Endothelial cell (in vitro differentiated cells): ENCODE data around the gene CRTC1. TPM values are rescaled to one million over a fixed set of nuclear protein-coding genes. Genes with fewer than 3 reads are reported as not detected.

Experiments
- DNase-seq: peaks from one replicate; pipeline ENCODE4 v3.0.0; 2021; ENCODE audit warnings: low spot score
- H3K27ac Mint-ChIP-seq: one replicate; pipeline ENCODE4 v1.8.0; 2021; ENCODE audit warnings: mixed read lengths, inconsistent platforms; ENCODE audit not compliant: unreplicated experiment
- H3K27me3 Mint-ChIP-seq: one replicate; pipeline ENCODE4 v1.8.0; 2021; ENCODE audit warnings: mild to moderate bottlenecking, moderate library complexity, mixed read lengths, inconsistent platforms; ENCODE audit not compliant: unreplicated experiment
- H3K36me3 Mint-ChIP-seq: one replicate; pipeline ENCODE4 v1.8.0; 2021; ENCODE audit warnings: mild to moderate bottlenecking, low read depth, mixed read lengths, inconsistent platforms; ENCODE audit not compliant: unreplicated experiment
- H3K4me1 Mint-ChIP-seq: one replicate; pipeline ENCODE4 v1.8.0; 2021; ENCODE audit warnings: mild to moderate bottlenecking, mixed read lengths, inconsistent platforms; ENCODE audit not compliant: unreplicated experiment
- H3K4me3 Mint-ChIP-seq: one replicate; pipeline ENCODE4 v1.8.0; 2021; ENCODE audit warnings: mild to moderate bottlenecking, mixed read lengths, inconsistent platforms; ENCODE audit not compliant: unreplicated experiment
- H3K9me3 Mint-ChIP-seq: one replicate; pipeline ENCODE4 v1.8.0; 2021; ENCODE audit warnings: mixed read lengths, inconsistent platforms; ENCODE audit not compliant: unreplicated experiment
- CTCF ChIP-seq: fragments of 200-600 bp; sonication (generic); IDR thresholded peaks from one replicate; pipeline ENCODE4 v1.5.0; 2021; ENCODE audit warnings: antibody characterized with exemption; ENCODE audit not compliant: unreplicated experiment
- total RNA-seq: library from RNA; stranded (reverse); fragmentation: NEBNext Ultra II Directional; extraction: Animal tissue kit (Norgen Biotek cat#: 25700); gene quantifications from one replicate; pipeline ENCODE4 v1.2.1, GENCODE V29; 2021; ENCODE audit not compliant: unreplicated experiment

CRTC1 gene
- total RNA-seq, 1 donor from 2014 or later = 17.5 TPM

GRCh38 chr19:18657590-18658365 is 25.7 kb upstream of the CRTC1 start:
- Mint-ChIP-seq H3K4me1 (no peaks in the 10 kb centered on the region), H3K27me3 (peaks cover 5% of the 10 kb centered on the region), H3K27ac (peak overlapping the region; percentile 22), H3K36me3 (peaks cover 18% of the 10 kb centered on the region), H3K4me3 (peak overlapping the region; percentile 6), H3K9me3 (no peaks in the 10 kb centered on the region)
- no peak for TF ChIP-seq CTCF
- no peak for DNase-seq

- Mint-ChIP-seq H3K4me1 (no peaks in the 10 kb centered on the region), H3K9me3 (no peaks in the 10 kb centered on the region), H3K36me3 (peaks cover 18% of the 10 kb centered on the region), H3K4me3 (peak overlapping the region; percentile 73), H3K27me3 (peaks cover 5% of the 10 kb centered on the region), H3K27ac (peak overlapping the region; percentile 71)
- no peak for DNase-seq
- TF ChIP-seq CTCF = no peak
Observed at GRCh38 chr19:18658366-18658855, 25.1 kb upstream of the CRTC1 start.

GRCh38 chr19:18659281-18660050 is 24.0 kb upstream of the CRTC1 start:
- peaks cover 17% of the 10 kb centered on the region for H3K36me3 Mint-ChIP-seq
- H3K27me3 Mint-ChIP-seq = peaks cover 5% of the 10 kb centered on the region
- TF ChIP-seq CTCF = no peak
- H3K27ac Mint-ChIP-seq = peak overlapping the region; percentile 71
- no peaks in the 10 kb centered on the region for H3K9me3 Mint-ChIP-seq
- H3K4me1 Mint-ChIP-seq = no peaks in the 10 kb centered on the region
- H3K4me3 Mint-ChIP-seq = no peak overlapping the region
- no peak for DNase-seq

GRCh38 chr19:18660051-18660910 is 23.2 kb upstream of the CRTC1 start:
- Mint-ChIP-seq H3K27me3 (peaks cover 5% of the 10 kb centered on the region), H3K9me3 (no peaks in the 10 kb centered on the region), H3K27ac (no peak overlapping the region), H3K4me1 (no peaks in the 10 kb centered on the region), H3K36me3 (peaks cover 13% of the 10 kb centered on the region), H3K4me3 (no peak overlapping the region)
- DNase-seq = no peak
- TF ChIP-seq CTCF = no peak
